ENCODE measurements around the gene FBXL19. TPM values are rescaled to one million over a fixed set of nuclear protein-coding genes. Genes with fewer than 3 reads are reported as not detected.

Gene FBXL19
- polyA plus RNA-seq, 2 of the 4 experiments (the other 2 are of a cell fraction) = 5.6 to 21.5 TPM

DNA sequence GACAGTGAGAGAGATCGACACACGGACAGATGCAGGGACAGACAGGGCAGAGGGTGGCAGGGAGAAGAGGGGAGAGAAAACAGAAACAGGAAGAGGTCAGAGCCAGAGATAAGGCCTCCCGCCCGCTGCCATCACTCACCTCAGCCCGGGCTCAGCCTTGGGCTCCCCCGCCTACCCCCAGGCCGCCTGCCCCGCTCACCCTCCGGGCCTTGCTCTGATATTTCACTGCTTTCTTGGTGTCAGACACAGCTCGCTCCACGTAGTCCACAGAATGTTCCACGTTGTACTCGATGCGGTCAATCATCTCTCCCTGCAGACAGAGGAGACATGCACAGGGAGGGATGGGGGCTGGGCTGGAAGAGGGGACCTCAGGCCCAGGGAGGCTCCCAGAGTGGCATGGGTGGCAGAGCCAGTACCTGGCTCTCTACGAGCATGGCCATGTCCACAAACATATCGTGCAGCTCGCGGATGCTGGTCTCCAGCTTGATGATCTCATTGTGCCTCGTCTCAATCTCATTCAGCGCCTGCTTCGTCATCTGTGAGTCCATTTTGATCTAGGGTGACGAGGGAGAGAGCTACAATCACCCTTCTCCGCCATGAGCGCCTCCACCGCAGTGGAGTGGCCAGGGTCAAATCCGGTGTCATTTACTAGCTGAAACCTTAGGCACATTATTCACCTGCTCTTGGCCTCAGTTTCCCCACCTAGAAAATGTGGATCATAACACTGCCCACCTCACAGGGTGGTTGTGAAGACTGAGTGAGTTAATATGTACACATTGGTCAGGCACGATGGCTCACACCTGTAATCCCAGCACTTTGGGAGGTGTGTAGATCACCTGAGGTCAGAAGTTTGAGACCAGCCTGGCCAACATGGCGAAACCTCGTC lies 69.8 kb downstream of the FBXL19 start:
- Histone ChIP-seq H3K4me3 (no peak overlapping the region), H3K4me1 (peaks cover 31% of the 10 kb centered on the region), H3K27ac (peak overlapping the region in 1 of 2 experiments; percentile 60; a peak in 3 of 6 replicates), H3K9me3 (no peaks in the 10 kb centered on the region), H3K4me2 (no peak overlapping the region)
- DNase-seq (ENCODE audit: low read depth in 1 of 2, low spot score in 1 of 2) = no peak
- no peak for FAIRE-seq
- TF ChIP-seq FOSB (CRISPR knock-in tag; IDR thresholded peaks at IDR 0.05) (no peak), FOXS1 (CRISPR knock-in tag; IDR thresholded peaks at IDR 0.05) (no peak)
- WGBS (ENCODE audit: missing lambda C conversion rate) = 89% methylated on average over 29 of the region's 29 CpGs
- ATAC-seq = no peak
- ChIA-PET CTCF (interaction anchor here (0.8 to 3.4 kb wide), 4 partner anchors 8 to 450 kb away, joined by 3 to 23 read pairs (median 6); partner anchors contain the start of genes HSD3B7 and ZNF843), POLR2A (no interaction called here)

GRCh38 chr16:30995927-30996323 lies 72.6 kb downstream of the FBXL19 start:
- H3K4me2 ChIP-seq = peak overlapping the region; percentile 92
- FAIRE-seq = no peak
- peaks cover 49% of the 10 kb centered on the region for H3K4me1 ChIP-seq
- ATAC-seq = peak in 1 of 2 experiments; percentile 1; a peak in 2 of 6 replicates
- ChIA-PET CTCF (interaction anchor here (0.9 to 1.6 kb wide), 3 partner anchors 9 to 873 kb away, joined by 3 to 13 read pairs (median 3); partner anchors contain the start of gene HSD3B7), POLR2A (interaction anchor here (1.1 to 1.9 kb wide), 6 partner anchors 14 to 463 kb away, joined by 3 to 14 read pairs (median 7); partner anchors contain the start of genes ARMC5, FUS, ZNF646 and ZNF668)
- TF ChIP-seq HOXA7 (CRISPR knock-in tag; IDR thresholded peaks at IDR 0.05) = no peak
- TF ChIP-seq ZFP36 (IDR thresholded peaks at IDR 0.05; ENCODE audit: borderline replicate concordance, partially characterized antibody) = no peak
- TF ChIP-seq RNF2 (IDR thresholded peaks at IDR 0.05; ENCODE audit: borderline replicate concordance, low read depth) = no peak
- no peak for TF ChIP-seq CBX2 (IDR thresholded peaks at IDR 0.05; ENCODE audit: borderline replicate concordance, low read depth)
- no peak for TF ChIP-seq CEBPB (IDR thresholded peaks at IDR 0.05)
- TF ChIP-seq, protein P1, sequence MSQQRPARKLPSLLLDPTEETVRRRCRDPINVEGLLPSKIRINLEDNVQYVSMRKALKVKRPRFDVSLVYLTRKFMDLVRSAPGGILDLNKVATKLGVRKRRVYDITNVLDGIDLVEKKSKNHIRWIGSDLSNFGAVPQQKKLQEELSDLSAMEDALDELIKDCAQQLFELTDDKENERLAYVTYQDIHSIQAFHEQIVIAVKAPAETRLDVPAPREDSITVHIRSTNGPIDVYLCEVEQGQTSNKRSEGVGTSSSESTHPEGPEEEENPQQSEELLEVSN (IDR thresholded peaks at IDR 0.05; ENCODE audit: borderline replicate concordance, low read depth) = no peak
- TF ChIP-seq, protein P2, sequence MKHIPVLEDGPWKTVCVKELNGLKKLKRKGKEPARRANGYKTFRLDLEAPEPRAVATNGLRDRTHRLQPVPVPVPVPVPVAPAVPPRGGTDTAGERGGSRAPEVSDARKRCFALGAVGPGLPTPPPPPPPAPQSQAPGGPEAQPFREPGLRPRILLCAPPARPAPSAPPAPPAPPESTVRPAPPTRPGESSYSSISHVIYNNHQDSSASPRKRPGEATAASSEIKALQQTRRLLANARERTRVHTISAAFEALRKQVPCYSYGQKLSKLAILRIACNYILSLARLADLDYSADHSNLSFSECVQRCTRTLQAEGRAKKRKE (CRISPR knock-in tag; IDR thresholded peaks at IDR 0.05; ENCODE audit: low read depth) = no peak
- TF ChIP-seq HMGXB4 (CRISPR knock-in tag; IDR thresholded peaks at IDR 0.05; ENCODE audit: borderline replicate concordance) = no peak
- TF ChIP-seq HDAC2 (IDR thresholded peaks at IDR 0.05) = no peak
- no peak for TF ChIP-seq JUN (IDR thresholded peaks at IDR 0.05)
- no peak for TF ChIP-seq ELK1 (IDR thresholded peaks at IDR 0.05; ENCODE audit: low read depth, low read length)
- no peak for TF ChIP-seq CBX8 (IDR thresholded peaks at IDR 0.05)
- TF ChIP-seq, protein P3, sequence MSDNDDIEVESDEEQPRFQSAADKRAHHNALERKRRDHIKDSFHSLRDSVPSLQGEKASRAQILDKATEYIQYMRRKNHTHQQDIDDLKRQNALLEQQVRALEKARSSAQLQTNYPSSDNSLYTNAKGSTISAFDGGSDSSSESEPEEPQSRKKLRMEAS (IDR thresholded peaks at IDR 0.05) = no peak
- no peak for TF ChIP-seq CHD2 (IDR thresholded peaks at IDR 0.05; ENCODE audit: low read length, partially characterized antibody)
- no peak for TF ChIP-seq BHLHE40 (IDR thresholded peaks at IDR 0.05; ENCODE audit: low read depth, low read length)
- TF ChIP-seq, protein P4, sequence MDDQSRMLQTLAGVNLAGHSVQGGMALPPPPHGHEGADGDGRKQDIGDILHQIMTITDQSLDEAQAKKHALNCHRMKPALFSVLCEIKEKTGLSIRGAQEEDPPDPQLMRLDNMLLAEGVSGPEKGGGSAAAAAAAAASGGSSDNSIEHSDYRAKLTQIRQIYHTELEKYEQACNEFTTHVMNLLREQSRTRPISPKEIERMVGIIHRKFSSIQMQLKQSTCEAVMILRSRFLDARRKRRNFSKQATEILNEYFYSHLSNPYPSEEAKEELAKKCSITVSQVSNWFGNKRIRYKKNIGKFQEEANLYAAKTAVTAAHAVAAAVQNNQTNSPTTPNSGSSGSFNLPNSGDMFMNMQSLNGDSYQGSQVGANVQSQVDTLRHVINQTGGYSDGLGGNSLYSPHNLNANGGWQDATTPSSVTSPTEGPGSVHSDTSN (IDR thresholded peaks at IDR 0.05) = no peak
- TF ChIP-seq, protein P5, sequence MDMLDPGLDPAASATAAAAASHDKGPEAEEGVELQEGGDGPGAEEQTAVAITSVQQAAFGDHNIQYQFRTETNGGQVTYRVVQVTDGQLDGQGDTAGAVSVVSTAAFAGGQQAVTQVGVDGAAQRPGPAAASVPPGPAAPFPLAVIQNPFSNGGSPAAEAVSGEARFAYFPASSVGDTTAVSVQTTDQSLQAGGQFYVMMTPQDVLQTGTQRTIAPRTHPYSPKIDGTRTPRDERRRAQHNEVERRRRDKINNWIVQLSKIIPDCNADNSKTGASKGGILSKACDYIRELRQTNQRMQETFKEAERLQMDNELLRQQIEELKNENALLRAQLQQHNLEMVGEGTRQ (IDR thresholded peaks at IDR 0.05) = no peak
- TF ChIP-seq SMC3 (IDR thresholded peaks at IDR 0.05) = no peak
- TF ChIP-seq ZNF302 (CRISPR knock-in tag; IDR thresholded peaks at IDR 0.05) = no peak
- WGBS (ENCODE audit: missing lambda C conversion rate) = 40% methylated on average over 11 of the region's 11 CpGs
- no peak for DNase-seq (ENCODE audit: low read depth in 1 of 2, low spot score in 1 of 2)
- H3K4me3 ChIP-seq = peak overlapping the region; percentile 61
- no peaks in the 10 kb centered on the region for H3K9me3 ChIP-seq
- peak overlapping the region; percentile 97 to 100 for H3K27ac ChIP-seq

Measured in A549 (cell line).